ENCODE data around the gene GLB1L2.
"Not testable (repeated sequence)": the region's sequence is repeated elsewhere in the genome, so short reads cannot be mapped to it uniquely, and the experiment has no call there.

Gene GLB1L2

GRCh38 chr11:134331354-134332188, at the start of gene GLB1L2:
Gene GLB1L2 (plus strand): TSS chr11:134331988. CDS start chr11:134332062, 74 bp downstream.
- peak; percentile 56 to 76 for DNase-seq

- no peak for DNase-seq
These were observed 49.4 kb upstream of the GLB1L2 start for GRCh38 chr11:134282121-134283045.

DNA sequence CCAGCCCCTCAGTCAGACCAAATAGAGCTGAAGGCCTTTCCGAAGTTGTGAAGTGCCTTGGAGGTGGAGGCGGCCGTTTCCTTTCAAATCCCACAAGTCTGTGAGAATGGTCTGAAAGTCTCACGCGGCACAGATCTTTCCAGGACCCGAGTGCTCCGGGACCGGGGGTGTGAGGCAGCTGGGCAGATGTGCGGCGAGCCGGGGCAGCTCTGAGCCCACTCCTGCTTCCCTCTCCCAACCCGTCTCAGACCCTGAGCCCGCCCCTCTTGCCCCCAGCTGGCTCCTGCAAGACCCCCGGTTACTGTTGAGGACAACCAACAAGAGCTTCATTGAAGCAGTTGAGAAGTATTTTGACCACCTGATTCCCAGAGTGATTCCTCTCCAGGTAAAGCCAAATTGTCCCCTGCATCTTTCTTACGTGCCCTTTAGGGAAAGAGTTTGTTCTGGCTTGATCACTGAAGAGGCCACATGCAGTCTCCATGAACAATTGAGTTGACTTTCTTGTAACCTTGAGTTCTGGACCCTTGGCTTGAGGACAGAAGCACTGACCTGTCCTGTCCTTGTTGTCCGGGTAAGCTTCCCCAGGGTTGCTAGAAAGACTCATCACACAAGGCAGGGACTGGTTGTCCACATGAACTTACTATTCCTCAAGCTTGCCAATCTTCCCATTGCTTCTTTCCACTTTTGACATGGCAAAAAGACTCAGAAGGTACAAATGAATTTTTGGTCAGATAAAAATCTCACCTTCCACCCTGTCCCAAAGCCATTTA, 48.1 kb upstream of the GLB1L2 start:
- no peak for DNase-seq

GRCh38 chr11:134284349-134284748, 47.4 kb upstream of the GLB1L2 start:
- DNase-seq = not testable (repeated sequence)

DNA sequence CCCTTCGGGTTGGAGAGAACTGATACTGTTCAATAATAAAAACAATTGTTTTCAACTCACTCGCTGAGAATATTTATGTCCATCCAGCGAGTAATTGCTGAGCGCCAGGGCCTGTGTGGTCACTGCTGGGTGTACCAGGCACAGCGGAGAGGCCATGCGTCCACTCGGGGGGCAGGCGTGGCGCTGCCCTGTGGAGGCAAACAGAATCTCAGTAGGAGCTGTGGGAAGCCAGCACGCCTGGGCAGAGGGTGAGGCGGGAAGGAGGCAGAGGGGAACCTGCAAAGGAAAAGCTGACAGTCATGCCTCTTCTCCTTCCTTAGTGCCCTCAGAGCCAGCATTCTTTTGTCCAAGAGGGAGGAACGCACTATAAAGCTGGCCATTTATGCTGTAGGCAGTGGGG, 44.2 kb upstream of the GLB1L2 start:
- DNase-seq = no peak

GRCh38 chr11:134288486-134288885, 43.3 kb upstream of the GLB1L2 start:
- DNase-seq = no peak

DNA sequence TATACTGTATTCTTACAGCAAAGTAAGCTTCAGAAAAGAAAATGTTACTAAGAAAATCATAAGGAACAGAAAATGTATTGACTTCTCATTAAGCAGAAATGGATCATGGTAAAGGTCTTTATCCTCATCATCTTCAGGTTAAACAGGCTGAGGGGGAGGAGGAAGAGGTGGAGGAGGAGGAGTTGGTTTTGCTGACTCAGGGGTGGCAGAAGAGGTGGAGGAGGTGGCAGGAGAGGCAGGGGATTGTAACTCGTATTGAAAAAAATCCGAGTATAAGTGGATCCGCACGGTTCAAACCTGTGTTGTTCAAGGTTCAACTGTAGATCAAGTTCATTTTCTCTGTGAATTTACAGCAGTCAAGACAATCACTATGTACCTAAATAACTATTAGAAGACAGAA, 42.6 kb upstream of the GLB1L2 start:
- DNase-seq = no peak

DNA sequence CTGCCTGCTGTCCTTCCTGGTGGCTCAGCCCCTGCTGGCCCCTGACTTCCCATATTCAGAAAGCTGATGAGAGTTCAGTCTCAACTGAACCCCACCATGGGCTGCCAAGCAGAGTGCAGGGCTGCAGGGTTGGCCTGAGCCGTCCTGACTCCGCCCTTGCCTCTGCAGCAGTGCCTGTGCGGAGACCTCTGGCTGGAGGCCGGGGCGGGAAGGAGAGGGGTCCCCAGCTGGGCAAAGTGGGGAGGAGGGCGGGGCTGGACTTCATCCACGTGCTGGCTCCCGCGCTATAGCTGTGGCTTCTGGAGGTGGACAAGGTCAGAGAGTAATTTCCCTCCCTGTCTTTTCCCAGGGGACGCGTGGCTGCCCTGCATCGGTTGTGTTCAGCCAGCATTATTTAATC, 42.0 kb upstream of the GLB1L2 start:
- no peak for DNase-seq

DNA sequence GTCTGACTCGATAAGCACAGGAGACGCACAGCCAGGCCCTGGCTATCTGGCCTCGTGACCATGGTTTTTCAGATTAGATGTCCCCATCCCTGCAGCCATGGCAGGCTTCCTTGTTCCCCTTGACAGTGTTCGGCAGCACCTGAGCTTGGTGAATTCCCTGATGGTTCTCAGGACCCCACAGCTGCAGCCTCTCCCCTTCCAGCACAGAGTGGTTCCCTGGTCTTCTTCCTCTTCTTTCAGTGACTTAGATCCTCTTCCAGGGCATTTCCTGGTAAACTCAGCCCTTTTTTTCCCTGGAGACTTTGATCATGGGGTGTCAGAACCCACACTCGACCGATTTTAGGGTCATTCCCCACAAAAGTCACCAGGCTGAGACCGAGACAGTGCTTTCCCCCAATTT, 41.1 kb upstream of the GLB1L2 start:
- DNase-seq = no peak

- no peak for DNase-seq
These were observed 40.6 kb upstream of the GLB1L2 start for GRCh38 chr11:134291196-134291595.

GRCh38 chr11:134292661-134293060, 39.1 kb upstream of the GLB1L2 start:
- no peak for DNase-seq

- no peak for DNase-seq
These were observed 38.4 kb upstream of the GLB1L2 start for GRCh38 chr11:134293119-134294113.

GRCh38 chr11:134294664-134295063, 37.1 kb upstream of the GLB1L2 start:
- DNase-seq = no peak

- DNase-seq = no peak
These were observed 19.6 kb upstream of the GLB1L2 start for GRCh38 chr11:134312223-134312622.

- DNase-seq = no peak
These were observed 19.0 kb upstream of the GLB1L2 start for GRCh38 chr11:134312807-134313206.

- no peak for DNase-seq
These were observed 18.4 kb upstream of the GLB1L2 start for GRCh38 chr11:134313379-134313778.

DNA sequence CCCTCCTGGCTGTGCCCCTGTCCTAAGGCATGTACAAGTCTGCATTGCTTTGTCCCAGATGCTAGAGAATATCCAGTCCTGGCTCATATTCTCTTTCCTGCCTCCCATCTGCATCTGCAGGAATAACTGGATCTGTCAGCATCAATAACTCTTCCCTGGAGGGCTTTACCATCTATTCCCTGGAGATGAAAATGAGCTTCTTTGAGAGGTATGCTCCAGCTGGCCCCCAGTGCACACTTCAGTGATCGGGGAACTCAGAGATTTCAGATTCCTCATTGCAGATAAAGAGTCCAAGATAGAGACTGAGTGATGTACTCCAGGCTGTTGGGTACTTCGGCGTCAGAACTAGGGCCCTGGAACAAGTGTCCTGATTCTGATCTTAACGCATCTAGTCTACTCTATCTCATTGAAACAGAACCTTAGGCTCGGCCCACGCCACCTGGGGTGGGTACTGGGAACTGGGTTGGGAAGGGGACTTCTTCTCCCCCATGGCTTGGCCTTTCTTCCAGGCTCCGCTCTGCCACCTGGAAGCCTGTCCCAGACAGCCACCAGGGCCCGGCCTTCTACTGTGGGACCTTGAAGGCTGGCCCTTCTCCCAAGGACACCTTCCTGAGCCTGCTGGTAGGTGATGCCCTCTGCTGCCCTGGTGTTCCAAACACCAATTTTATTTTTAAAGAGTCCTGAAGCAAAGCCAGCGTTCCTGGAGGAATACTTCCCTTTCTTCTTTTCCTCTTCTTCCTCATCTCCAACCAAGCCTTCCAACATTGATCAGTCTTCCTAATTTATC, 17.8 kb upstream of the GLB1L2 start:
- peak; percentile 76 to 94 for DNase-seq

- no peak for DNase-seq
These were observed 14.7 kb upstream of the GLB1L2 start for GRCh38 chr11:134317103-134317502.

DNA sequence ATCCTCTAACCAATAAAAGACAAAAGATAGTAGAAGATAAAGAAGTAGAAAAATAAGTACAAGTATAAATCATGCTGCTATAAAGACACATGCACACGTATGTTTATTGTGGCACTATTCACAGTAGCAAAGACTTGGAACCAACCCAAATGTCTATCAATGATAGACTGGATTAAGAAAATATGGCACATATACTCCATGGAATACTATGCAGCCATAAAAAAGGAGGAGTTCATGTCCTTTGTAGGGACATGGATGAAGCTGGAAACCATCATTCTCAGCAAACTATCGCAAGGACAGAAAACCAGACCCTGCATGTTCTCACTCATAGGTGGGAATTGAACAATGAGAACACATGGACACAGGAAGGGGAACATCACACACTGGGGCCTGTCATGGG, 10.4 kb upstream of the GLB1L2 start:
- not testable (repeated sequence) for DNase-seq

DNA sequence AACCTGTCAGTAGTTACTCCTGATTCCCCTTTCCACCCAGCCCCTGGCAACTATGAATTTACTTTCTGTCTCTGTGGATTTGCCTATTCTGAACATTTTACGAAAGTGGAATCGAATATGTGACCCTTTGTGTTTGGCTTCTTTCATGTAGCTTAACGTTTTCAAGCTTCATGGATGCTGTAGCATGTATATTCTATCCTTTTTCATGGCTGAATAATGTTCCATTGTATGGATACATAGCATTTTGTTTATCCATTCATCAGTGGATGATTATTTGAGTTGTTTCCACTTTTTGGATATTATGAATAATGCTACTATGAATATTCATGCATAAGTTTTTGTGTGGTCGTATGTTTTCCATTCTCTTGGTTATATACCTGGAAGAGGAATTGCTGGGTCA, 9.2 kb upstream of the GLB1L2 start:
- DNase-seq = no peak

- DNase-seq = no peak
These were observed 3.4 kb upstream of the GLB1L2 start for GRCh38 chr11:134328433-134328832.

Data from NCI-H524 (cell line).